ENCODE data around the gene ZCWPW1.
"Not testable (repeated sequence)": the region's sequence is repeated elsewhere in the genome, so short reads cannot be mapped to it uniquely, and the experiment has no call there.

The ZCWPW1 gene

DNA sequence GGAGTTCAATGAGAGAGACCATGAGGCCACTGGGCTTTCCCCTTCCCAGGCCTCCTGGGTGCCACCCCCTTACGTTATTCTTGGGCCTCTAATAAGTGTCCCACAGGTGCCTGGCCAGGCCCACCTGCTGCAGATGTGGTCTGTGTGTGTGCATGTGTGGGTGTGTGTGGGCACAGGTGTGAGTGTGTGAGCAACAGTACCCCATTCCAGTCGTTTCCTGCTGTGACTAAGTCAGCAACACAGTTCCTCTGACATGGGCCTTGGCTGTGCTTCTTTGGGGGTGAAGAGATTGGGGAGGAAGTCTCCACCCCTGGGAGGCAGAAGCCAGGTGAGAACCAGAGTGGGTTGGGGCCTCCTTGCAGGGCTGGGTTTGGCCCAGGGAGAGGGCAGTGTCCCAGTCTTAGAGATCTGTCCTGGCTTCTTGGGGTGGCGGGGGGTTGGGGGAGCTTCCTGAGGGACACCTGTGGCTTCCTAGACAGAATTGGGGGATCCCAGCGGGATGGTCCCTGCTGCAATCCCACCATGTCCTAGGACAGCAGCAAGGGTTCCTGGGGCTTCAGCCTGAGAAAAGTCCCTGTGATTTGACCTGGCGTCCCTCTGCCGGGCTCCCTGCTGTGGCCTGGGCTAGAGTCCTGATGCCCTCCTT is 74.7 kb downstream of the ZCWPW1 start:
- no peak for DNase-seq (ENCODE audit: low read depth in 3 of 3)

DNA sequence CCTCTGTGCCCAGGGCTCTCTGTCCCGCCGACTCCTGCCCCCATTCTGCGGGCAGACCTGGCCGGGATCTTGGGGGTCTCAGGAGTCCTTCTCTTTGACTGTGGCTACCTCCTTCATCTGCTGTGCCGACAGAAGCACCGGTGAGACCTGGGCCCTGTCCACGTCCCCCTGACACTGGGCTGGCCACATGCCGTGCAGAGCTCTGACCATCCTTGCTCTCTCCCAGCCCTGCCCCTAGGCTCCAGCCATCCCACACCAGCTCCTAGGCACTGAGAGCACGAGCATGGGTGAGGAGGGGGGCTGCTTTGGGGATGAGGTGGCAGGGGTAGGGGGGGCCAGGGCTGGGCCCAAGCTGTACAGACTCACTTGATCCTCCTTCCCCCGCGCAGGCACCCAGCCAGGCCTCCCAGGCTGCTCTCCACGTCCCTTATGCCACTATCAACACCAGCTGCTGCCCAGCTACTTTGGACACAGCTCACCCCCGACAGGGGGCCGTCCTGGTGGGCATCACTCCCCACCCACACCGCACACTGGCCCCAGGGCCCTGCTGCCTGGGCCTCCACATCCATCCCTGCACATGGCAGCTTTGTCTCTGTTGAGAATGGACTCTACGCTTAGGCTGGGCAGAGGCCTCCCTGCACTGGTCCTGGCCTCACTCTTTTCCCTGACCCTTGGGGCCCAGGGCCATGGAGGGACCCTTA is 75.4 kb downstream of the ZCWPW1 start:
- no peak for DNase-seq (ENCODE audit: low read depth in 3 of 3)

GRCh38 chr7:100352230-100352781 is 76.2 kb downstream of the ZCWPW1 start:
- DNase-seq (ENCODE audit: low read depth in 3 of 3): not testable (repeated sequence)

DNA sequence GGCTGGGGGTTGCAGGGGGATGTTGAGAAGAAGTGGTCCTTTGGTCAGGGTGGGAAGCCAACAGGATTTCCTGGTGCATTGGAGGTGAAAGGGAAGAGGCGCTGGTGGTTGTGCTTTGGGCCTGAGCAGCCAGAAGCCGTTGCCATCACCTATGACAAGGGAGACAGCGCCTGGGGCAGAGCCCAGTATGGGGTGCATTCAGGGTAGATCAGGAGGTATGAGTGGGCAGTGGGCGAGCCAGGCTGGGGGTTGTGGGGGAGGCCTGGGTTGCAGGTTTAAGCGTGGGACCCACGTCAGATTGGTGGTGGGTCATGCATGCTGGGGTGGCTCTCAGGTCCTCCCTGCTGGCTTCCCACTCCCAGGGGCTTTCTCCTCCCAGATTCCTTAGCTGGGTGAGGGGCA is 76.8 kb downstream of the ZCWPW1 start:
- no peak for DNase-seq (ENCODE audit: low read depth in 3 of 3)
